Measurements from ENCODE around the gene GPR87.

The GPR87 gene

DNA sequence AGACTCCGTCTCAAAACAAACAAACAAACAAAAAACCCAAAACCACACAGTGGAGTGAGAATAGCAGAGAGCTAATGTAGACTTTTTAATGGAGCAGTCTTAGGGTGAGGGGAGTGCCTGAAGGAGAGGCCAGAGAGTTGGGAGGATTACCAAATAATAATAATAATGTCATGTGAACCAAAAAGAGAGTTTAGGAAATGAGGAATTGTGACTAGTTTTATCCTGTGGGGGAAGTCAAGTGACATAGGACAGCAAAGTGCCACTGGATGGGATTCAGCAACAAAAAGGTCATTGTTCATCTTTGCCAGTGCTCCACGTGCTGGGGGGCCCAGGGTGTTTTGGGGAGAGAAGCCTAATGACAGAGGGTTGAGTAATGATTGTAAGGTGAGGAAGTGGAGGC, 12.9 kb downstream of the GPR87 start:
- CTCF ChIA-PET, result interaction anchor here (0.7 to 1.7 kb wide), 3 partner anchors 12 to 1489 kb away, joined by 3 to 4 read pairs (median 3); no protein-coding TSS in a partner anchor
- TF ChIP-seq, protein P1, sequence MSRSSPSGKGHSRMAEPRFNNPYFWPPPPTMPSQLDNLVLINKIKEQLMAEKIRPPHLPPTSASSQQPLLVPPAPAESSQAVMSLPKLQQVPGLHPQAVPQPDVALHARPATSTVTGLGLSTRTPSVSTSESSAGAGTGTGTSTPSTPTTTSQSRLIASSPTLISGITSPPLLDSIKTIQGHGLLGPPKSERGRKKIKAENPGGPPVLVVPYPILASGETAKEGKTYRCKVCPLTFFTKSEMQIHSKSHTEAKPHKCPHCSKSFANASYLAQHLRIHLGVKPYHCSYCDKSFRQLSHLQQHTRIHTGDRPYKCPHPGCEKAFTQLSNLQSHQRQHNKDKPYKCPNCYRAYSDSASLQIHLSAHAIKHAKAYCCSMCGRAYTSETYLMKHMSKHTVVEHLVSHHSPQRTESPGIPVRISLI (tag by site-specific recombination; IDR thresholded peaks at IDR 0.05), result no peak
- TF ChIP-seq, protein P2, sequence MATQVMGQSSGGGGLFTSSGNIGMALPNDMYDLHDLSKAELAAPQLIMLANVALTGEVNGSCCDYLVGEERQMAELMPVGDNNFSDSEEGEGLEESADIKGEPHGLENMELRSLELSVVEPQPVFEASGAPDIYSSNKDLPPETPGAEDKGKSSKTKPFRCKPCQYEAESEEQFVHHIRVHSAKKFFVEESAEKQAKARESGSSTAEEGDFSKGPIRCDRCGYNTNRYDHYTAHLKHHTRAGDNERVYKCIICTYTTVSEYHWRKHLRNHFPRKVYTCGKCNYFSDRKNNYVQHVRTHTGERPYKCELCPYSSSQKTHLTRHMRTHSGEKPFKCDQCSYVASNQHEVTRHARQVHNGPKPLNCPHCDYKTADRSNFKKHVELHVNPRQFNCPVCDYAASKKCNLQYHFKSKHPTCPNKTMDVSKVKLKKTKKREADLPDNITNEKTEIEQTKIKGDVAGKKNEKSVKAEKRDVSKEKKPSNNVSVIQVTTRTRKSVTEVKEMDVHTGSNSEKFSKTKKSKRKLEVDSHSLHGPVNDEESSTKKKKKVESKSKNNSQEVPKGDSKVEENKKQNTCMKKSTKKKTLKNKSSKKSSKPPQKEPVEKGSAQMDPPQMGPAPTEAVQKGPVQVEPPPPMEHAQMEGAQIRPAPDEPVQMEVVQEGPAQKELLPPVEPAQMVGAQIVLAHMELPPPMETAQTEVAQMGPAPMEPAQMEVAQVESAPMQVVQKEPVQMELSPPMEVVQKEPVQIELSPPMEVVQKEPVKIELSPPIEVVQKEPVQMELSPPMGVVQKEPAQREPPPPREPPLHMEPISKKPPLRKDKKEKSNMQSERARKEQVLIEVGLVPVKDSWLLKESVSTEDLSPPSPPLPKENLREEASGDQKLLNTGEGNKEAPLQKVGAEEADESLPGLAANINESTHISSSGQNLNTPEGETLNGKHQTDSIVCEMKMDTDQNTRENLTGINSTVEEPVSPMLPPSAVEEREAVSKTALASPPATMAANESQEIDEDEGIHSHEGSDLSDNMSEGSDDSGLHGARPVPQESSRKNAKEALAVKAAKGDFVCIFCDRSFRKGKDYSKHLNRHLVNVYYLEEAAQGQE (tag by site-specific recombination; IDR thresholded peaks at IDR 0.05), result no peak
- TF ChIP-seq ZNF664 (tag by site-specific recombination; IDR thresholded peaks at IDR 0.05), result no peak
- no peak for TF ChIP-seq ZBTB8A (tag by site-specific recombination; IDR thresholded peaks at IDR 0.05)
- TF ChIP-seq ZNF423 (tag by site-specific recombination; IDR thresholded peaks at IDR 0.05), result no peak
- TF ChIP-seq, protein P3, sequence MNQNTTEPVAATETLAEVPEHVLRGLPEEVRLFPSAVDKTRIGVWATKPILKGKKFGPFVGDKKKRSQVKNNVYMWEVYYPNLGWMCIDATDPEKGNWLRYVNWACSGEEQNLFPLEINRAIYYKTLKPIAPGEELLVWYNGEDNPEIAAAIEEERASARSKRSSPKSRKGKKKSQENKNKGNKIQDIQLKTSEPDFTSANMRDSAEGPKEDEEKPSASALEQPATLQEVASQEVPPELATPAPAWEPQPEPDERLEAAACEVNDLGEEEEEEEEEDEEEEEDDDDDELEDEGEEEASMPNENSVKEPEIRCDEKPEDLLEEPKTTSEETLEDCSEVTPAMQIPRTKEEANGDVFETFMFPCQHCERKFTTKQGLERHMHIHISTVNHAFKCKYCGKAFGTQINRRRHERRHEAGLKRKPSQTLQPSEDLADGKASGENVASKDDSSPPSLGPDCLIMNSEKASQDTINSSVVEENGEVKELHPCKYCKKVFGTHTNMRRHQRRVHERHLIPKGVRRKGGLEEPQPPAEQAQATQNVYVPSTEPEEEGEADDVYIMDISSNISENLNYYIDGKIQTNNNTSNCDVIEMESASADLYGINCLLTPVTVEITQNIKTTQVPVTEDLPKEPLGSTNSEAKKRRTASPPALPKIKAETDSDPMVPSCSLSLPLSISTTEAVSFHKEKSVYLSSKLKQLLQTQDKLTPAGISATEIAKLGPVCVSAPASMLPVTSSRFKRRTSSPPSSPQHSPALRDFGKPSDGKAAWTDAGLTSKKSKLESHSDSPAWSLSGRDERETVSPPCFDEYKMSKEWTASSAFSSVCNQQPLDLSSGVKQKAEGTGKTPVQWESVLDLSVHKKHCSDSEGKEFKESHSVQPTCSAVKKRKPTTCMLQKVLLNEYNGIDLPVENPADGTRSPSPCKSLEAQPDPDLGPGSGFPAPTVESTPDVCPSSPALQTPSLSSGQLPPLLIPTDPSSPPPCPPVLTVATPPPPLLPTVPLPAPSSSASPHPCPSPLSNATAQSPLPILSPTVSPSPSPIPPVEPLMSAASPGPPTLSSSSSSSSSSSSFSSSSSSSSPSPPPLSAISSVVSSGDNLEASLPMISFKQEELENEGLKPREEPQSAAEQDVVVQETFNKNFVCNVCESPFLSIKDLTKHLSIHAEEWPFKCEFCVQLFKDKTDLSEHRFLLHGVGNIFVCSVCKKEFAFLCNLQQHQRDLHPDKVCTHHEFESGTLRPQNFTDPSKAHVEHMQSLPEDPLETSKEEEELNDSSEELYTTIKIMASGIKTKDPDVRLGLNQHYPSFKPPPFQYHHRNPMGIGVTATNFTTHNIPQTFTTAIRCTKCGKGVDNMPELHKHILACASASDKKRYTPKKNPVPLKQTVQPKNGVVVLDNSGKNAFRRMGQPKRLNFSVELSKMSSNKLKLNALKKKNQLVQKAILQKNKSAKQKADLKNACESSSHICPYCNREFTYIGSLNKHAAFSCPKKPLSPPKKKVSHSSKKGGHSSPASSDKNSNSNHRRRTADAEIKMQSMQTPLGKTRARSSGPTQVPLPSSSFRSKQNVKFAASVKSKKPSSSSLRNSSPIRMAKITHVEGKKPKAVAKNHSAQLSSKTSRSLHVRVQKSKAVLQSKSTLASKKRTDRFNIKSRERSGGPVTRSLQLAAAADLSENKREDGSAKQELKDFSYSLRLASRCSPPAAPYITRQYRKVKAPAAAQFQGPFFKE (tag by site-specific recombination; IDR thresholded peaks at IDR 0.05; ENCODE audit: borderline replicate concordance), result no peak

DNA sequence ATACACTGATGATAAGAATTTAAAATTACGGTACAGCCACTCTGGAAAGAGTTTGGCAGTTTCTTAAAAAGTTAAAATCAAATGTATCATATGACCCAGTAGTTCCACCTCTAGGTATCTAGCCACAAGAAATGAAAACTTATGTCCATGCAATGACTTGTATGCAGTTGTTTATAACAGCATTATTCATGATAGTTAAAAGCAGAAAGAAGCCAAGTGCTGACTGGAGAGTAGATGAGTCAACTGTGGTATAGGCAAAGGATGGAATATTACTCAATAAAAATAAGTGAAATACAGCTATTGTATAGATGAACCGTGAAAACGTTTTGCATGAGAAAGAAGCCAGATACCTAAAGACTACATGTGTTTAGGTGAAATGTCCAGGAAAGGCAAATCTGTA, 14.8 kb downstream of the GPR87 start:
- Histone ChIP-seq H3K36me3 (ENCODE audit: control insufficient read depth in 2 of 2, insufficient read depth in 1 of 2, low read length in 2 of 2) (no peaks in the 10 kb centered on the region), H3K27ac (ENCODE audit: extremely low read depth, low read depth, low read length) (no peak overlapping the region), H3K4me3 (ENCODE audit: low read depth, low read length) (no peak overlapping the region), H3K4me1 (ENCODE audit: control insufficient read depth, insufficient read depth, low read length) (no peaks in the 10 kb centered on the region), H3K9me3 (ENCODE audit: control insufficient read depth, insufficient read depth, low read depth, low read length) (no peaks in the 10 kb centered on the region)
- ChIA-PET POLR2A (no interaction called here), CTCF (no interaction called here)
- TF ChIP-seq, protein P4, sequence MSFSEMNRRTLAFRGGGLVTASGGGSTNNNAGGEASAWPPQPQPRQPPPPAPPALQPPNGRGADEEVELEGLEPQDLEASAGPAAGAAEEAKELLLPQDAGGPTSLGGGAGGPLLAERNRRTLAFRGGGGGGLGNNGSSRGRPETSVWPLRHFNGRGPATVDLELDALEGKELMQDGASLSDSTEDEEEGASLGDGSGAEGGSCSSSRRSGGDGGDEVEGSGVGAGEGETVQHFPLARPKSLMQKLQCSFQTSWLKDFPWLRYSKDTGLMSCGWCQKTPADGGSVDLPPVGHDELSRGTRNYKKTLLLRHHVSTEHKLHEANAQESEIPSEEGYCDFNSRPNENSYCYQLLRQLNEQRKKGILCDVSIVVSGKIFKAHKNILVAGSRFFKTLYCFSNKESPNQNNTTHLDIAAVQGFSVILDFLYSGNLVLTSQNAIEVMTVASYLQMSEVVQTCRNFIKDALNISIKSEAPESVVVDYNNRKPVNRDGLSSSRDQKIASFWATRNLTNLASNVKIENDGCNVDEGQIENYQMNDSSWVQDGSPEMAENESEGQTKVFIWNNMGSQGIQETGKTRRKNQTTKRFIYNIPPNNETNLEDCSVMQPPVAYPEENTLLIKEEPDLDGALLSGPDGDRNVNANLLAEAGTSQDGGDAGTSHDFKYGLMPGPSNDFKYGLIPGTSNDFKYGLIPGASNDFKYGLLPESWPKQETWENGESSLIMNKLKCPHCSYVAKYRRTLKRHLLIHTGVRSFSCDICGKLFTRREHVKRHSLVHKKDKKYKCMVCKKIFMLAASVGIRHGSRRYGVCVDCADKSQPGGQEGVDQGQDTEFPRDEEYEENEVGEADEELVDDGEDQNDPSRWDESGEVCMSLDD (tag by site-specific recombination; IDR thresholded peaks at IDR 0.05), result no peak
- TF ChIP-seq, protein P5, sequence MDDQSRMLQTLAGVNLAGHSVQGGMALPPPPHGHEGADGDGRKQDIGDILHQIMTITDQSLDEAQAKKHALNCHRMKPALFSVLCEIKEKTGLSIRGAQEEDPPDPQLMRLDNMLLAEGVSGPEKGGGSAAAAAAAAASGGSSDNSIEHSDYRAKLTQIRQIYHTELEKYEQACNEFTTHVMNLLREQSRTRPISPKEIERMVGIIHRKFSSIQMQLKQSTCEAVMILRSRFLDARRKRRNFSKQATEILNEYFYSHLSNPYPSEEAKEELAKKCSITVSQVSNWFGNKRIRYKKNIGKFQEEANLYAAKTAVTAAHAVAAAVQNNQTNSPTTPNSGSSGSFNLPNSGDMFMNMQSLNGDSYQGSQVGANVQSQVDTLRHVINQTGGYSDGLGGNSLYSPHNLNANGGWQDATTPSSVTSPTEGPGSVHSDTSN (CRISPR knock-in tag; IDR thresholded peaks at IDR 0.05), result no peak
- TF ChIP-seq, protein P6, sequence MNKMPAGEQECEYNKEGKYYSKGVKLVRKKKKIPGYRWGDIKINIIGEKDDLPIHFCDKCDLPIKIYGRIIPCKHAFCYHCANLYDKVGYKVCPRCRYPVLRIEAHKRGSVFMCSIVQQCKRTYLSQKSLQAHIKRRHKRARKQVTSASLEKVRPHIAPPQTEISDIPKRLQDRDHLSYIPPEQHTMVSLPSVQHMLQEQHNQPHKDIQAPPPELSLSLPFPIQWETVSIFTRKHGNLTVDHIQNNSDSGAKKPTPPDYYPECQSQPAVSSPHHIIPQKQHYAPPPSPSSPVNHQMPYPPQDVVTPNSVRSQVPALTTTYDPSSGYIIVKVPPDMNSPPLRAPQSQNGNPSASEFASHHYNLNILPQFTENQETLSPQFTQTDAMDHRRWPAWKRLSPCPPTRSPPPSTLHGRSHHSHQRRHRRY (tag by site-specific recombination; IDR thresholded peaks at IDR 0.05), result no peak
- TF ChIP-seq, protein P7, sequence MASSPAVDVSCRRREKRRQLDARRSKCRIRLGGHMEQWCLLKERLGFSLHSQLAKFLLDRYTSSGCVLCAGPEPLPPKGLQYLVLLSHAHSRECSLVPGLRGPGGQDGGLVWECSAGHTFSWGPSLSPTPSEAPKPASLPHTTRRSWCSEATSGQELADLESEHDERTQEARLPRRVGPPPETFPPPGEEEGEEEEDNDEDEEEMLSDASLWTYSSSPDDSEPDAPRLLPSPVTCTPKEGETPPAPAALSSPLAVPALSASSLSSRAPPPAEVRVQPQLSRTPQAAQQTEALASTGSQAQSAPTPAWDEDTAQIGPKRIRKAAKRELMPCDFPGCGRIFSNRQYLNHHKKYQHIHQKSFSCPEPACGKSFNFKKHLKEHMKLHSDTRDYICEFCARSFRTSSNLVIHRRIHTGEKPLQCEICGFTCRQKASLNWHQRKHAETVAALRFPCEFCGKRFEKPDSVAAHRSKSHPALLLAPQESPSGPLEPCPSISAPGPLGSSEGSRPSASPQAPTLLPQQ (tag by site-specific recombination; IDR thresholded peaks at IDR 0.05), result no peak
- TF ChIP-seq, protein P8, sequence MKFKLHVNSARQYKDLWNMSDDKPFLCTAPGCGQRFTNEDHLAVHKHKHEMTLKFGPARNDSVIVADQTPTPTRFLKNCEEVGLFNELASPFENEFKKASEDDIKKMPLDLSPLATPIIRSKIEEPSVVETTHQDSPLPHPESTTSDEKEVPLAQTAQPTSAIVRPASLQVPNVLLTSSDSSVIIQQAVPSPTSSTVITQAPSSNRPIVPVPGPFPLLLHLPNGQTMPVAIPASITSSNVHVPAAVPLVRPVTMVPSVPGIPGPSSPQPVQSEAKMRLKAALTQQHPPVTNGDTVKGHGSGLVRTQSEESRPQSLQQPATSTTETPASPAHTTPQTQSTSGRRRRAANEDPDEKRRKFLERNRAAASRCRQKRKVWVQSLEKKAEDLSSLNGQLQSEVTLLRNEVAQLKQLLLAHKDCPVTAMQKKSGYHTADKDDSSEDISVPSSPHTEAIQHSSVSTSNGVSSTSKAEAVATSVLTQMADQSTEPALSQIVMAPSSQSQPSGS (tag by site-specific recombination; IDR thresholded peaks at IDR 0.05; ENCODE audit: low read depth), result no peak
- TF ChIP-seq OSR2 (tag by site-specific recombination; IDR thresholded peaks at IDR 0.05) (no peak), ZNF19 (tag by site-specific recombination; IDR thresholded peaks at IDR 0.05; ENCODE audit: low read depth) (no peak), TRIM28 (IDR thresholded peaks at IDR 0.05; ENCODE audit: borderline replicate concordance, low read length) (no peak), KLF7 (tag by site-specific recombination; IDR thresholded peaks at IDR 0.05; ENCODE audit: borderline replicate concordance) (no peak)

More for the DNA sequence above, 12.9 kb downstream of the GPR87 start:
- H3K9me3 ChIP-seq (ENCODE audit: control insufficient read depth, insufficient read depth, low read depth, low read length), result no peaks in the 10 kb centered on the region
- POLR2A ChIA-PET, result no interaction called here
- no peaks in the 10 kb centered on the region for H3K4me1 ChIP-seq (ENCODE audit: control insufficient read depth, insufficient read depth, low read length)
- H3K4me3 ChIP-seq (ENCODE audit: low read depth, low read length), result no peak overlapping the region
- no peak overlapping the region for H3K27ac ChIP-seq (ENCODE audit: extremely low read depth, low read depth, low read length)
- H3K36me3 ChIP-seq (ENCODE audit: control insufficient read depth in 2 of 2, insufficient read depth in 1 of 2, low read length in 2 of 2), result no peaks in the 10 kb centered on the region
